NCI-H2081 treated with DMSO at 0.1 percent for 48 hours (cell line): Measurements from ENCODE around the gene GMDS.

Experiments used
- DNase-seq: peaks from one replicate; lab custom pipeline; 2025; lab: John Stamatoyannopoulos, UW

Gene GMDS

GRCh38 chr6:1987640-1988039, 257.8 kb downstream of the GMDS start:
- no peak for DNase-seq

GRCh38 chr6:1986454-1987243, 258.8 kb downstream of the GMDS start:
- DNase-seq, result no peak

- no peak for DNase-seq
These were observed 260.9 kb downstream of the GMDS start for GRCh38 chr6:1984346-1984994.

GRCh38 chr6:1983850-1984249, 261.6 kb downstream of the GMDS start:
- DNase-seq, result no peak

GRCh38 chr6:1972962-1973361, 272.4 kb downstream of the GMDS start:
- no peak for DNase-seq

- DNase-seq, result no peak
These were observed 273.8 kb downstream of the GMDS start for GRCh38 chr6:1971612-1972011.

- no peak for DNase-seq
These were observed 275.2 kb downstream of the GMDS start for GRCh38 chr6:1970151-1970561.

GRCh38 chr6:1966713-1967112, 278.7 kb downstream of the GMDS start:
- DNase-seq, result no peak

GRCh38 chr6:1965596-1966224, 279.7 kb downstream of the GMDS start:
- DNase-seq, result no peak

GRCh38 chr6:1963596-1963995, 281.8 kb downstream of the GMDS start:
- no peak for DNase-seq

GRCh38 chr6:1962201-1962600, 283.2 kb downstream of the GMDS start:
- no peak for DNase-seq

- no peak for DNase-seq
These were observed 284.8 kb downstream of the GMDS start for GRCh38 chr6:1960486-1961142.

- no peak for DNase-seq
These were observed 287.1 kb downstream of the GMDS start for GRCh38 chr6:1958257-1958656.

GRCh38 chr6:1957746-1958145, 287.7 kb downstream of the GMDS start:
- no peak for DNase-seq

- DNase-seq, result no peak
These were observed 292.6 kb downstream of the GMDS start for GRCh38 chr6:1952740-1953360.

- DNase-seq, result no peak
These were observed 294.8 kb downstream of the GMDS start for GRCh38 chr6:1950631-1951030.

- no peak for DNase-seq
These were observed 295.9 kb downstream of the GMDS start for GRCh38 chr6:1949538-1949937.

GRCh38 chr6:1947922-1948321, 297.5 kb downstream of the GMDS start:
- no peak for DNase-seq

GRCh38 chr6:1946583-1946982, 298.8 kb downstream of the GMDS start:
- DNase-seq, result no peak

- DNase-seq, result no peak
These were observed 300.1 kb downstream of the GMDS start for GRCh38 chr6:1945235-1945832.

- DNase-seq, result no peak
These were observed 302.6 kb downstream of the GMDS start for GRCh38 chr6:1942834-1943233.

- DNase-seq, result no peak
These were observed 303.9 kb downstream of the GMDS start for GRCh38 chr6:1941534-1941933.
